NCI-H526 treated with DMSO at 0.1 percent for 48 hours (cell line): Measurements from ENCODE around the gene ACTL7B.
"Not testable (repeated sequence)": the region's sequence is repeated elsewhere in the genome, so short reads cannot be mapped to it uniquely, and the experiment has no call there.

Source experiments
- DNase-seq: peaks from one replicate; lab custom pipeline; 2025; lab: John Stamatoyannopoulos, UW

Gene ACTL7B

DNA sequence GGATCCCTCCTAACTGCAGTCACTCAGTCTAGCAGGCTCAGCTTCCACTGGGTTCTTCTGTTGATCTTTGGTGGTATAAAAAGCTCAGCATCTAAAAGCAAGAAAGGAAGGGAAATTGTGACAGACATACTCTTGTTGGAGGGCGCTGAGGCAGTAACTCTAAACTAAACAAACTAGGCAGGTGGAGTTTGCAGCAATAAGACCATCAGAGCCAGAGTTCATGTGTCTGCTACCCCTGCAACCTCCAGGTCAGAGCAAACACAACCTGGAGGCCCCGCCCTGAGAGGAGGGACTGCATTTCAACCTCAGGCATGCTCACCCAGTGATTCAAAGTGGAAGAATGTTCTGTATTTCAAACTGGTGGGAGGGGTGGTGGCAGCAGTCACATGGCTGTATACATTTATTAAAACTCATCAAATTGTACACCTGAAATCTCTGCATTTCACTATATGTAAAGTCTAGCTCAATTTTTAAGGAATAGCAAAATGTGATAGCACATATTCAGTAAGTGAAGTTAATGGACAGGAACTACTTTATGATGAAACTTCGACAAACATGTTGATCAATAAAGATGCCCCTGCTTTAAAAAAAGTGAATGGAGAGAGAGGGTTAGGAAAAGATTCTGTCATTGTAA lies 13.4 kb upstream of the ACTL7B start:
- no peak for DNase-seq

DNA sequence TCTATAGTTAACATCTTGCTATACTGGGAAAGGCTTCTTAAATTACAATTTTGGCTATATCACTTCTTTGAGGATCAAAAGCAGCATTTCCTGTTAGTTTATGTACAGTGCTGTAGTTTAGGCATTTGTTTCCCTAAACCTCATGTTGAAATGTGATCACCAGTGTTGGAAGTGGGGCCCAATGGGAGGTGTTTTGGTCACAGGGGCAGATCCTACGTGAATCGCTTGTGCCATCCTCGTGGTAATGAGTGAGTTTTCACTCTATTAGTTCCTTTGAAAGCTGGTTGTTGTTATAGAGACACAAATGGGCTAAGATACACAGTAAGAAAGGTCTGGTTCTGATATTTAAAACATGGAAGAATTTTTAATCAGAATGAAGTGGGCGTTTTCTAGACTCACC lies 12.0 kb upstream of the ACTL7B start:
- DNase-seq, result no peak

DNA sequence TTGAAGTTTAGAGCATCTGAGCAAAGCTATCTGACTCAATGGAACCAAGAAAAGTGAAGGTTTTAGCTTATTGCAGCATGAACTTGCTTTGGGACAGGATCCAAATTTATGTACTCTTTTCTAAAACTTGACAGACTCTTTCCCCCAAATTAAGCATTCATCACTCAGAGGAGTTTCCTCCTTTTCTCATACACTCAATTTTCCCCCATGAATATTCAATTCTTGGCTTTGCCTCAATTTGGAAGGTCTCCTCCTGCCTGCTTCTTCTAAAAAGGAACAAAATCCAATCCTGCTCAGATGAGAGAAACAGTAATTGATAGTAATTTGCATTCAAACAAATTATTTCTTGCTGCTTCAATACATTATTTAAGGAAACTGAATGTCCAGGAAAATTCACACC lies 11.3 kb upstream of the ACTL7B start:
- DNase-seq, result no peak

DNA sequence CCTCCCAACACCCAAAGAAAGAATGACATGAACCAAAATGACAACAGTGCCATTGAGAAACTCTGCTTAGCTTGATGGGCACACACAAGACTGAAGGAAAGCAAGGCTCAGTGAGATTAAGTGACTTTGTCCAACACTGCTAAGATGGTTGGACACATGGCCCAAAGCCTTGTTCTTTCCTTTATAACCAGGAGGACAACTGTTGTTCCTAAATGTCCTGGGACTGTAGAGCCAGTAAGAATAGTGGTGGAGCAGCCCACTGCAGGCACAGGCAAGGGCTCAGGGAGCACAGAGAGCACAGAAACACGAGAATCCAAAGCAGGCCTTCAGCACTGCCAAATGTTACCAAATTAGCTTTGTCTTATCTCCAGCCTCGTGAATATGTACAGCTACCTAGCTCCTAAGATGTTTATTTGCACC lies 10.2 kb upstream of the ACTL7B start:
- no peak for DNase-seq

DNA sequence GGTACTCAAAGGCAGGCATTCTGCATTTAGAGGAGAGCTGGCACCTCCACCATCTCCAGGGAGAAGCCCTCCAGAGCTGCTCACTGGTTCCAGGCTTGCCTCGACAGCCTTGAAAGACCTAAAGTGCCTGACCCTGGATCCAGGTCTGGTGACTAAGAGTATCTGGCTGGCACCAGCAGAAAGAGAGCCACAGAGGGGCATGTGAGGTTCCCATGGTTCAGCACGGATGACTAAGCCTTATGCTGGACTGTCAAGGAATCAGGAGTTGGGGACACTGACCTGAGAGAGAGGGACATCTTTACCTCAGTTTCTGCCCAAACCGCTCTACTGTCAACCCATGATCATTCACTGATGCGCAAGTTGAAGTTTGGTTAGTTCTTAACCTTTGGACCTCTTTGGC lies 9.3 kb upstream of the ACTL7B start:
- DNase-seq, result no peak

DNA sequence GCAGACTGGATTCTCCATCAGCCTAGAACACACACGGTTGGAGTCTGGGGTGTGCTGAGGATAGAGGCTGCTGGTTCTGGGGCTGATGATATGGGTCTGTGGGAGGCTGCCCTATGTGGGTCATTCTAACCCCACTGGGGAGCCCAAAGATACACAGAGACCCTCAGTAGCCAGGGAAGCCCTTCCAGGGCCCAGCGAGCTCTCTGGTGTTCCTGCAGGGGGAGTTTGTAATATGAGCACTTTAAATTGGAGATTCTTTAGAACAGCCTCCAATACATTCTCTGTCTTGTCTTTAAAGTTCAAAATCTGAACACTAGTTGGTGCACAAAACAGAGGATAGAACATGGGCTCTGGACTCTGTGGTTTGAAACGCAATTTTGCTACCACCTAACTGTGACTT lies 8.7 kb upstream of the ACTL7B start:
- no peak for DNase-seq

DNA sequence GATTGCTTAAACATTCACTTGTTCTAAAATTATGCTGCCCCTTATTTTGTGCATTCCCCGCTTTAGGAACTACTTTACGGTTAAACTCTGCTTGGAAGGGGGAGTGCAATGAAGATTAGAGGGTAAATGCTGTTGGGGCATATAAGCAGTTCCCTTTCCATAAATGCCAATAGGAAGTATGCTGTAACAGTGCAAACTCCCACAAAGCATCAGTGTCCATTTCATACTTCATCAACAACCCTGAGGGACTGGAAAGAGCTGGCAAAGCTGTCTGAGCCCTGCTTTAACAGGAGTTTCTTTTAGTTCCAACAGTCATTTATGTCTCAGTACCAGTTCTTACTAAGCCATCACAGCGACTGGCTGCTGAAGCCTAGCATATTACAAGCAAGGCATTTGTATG lies 8.1 kb upstream of the ACTL7B start:
- no peak for DNase-seq

DNA sequence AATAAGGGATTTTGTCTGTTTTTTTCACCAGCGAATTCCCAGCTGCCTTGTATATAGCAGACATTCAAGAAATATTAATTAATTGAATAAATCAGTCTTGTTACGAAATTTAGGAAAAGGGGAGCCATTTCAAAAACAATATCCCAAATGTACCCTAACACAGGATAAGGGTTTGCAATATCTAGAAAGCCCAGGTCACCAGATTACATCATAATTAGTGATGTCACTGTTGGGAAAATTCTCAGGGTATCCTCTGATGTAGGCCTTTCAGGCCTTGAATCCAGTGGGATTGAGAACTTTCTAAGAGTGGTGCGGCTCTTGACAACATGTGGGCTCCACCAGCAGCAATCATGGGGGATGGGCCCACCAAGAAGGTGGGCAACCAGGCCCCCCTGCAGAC lies 6.2 kb upstream of the ACTL7B start, which contains the start of gene ACTL7A:
Gene ACTL7A, plus strand, starts transcription at position 270 of the 400 bp plus-strand sequence. Its CDS starts 57 bp downstream, at position 327.
- DNase-seq, result no peak

DNA sequence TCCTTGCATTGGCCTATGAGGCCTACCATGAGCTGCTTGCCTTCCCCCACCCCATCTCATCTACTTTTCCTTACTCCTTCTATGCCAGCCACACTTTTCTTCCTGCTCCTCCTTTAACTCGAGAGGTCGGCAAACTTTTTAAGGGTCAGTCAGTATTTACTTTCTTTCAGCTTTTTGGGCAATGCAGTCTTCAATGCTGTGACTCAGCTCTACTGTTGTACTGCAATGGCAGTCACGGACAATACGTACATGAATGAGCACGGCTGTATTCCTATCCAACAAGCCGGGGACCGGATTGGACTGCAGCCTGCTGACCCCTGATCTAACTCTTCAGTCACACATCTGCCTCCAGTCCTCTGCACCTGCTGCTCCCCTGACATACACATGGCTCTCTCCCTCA lies 5.7 kb upstream of the ACTL7B start:
- DNase-seq, result no peak

DNA sequence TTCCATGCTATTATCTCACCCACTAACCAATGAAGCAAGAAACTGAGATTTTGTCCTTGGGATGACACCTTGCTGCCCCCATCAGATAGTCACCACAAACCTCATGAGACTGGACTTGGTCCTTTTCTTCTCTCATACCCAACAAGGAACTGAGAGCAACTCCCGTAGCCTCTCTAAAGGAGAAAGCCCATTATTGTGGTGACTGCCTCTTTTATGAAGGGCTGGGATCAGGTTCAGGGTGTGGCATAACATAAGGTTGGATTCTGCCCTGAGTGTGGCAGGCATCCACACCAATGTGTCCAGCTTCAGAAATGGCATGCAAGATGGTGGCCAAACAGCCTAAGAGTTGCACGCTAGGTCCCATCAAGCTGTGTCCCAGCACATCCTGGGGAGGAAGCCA lies 5.0 kb upstream of the ACTL7B start:
- DNase-seq, result no peak

DNA sequence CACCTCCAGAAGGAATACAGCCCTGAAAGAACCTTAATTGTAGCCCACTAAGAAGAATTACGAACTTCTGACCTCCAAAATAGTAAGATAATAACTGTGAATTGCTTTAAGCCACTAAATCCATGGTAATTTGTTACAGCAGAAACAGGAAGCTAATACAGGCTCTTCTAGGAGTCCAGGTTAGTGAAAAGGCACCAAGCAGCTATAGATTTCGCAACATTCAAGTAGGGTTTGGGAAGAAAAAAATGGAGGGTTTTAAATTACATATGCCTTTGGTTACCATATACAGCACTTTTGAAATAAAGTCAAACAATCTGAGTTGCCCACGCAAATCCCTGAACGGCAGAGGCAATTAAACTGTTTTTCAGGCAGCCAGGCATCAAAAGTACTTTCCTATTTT lies 4.6 kb upstream of the ACTL7B start:
- no peak for DNase-seq

DNA sequence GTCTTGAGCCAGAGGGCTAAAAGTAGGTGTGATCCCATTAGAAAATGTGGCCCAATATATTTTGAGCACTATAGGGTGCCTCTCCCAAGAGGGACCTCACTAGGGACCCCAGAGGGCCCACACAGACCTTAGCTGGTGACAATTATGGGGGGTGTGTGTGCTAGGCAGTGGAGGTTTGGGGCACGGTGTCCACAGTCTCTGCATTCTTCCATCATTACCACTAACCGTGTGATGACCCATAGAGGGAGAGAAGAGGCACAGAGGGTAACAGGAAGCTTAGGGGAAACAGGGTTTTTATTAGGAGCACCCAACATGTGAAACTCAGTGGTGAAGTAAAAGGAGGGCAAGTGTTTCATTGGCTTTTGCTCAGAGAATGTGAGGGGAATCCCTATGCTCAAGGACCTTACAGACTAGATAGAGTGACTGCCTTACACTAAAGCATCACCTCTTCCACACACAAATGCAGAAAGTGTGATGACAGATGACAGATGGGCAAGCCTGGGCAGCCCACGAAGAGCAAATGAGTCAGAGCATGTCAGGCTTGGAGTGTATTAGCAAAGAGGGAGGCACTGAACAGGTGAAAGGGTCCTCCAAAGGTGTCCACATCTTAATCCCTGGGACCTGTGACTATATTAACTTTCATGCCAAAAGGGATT lies 3.8 kb upstream of the ACTL7B start:
- no peak for DNase-seq

DNA sequence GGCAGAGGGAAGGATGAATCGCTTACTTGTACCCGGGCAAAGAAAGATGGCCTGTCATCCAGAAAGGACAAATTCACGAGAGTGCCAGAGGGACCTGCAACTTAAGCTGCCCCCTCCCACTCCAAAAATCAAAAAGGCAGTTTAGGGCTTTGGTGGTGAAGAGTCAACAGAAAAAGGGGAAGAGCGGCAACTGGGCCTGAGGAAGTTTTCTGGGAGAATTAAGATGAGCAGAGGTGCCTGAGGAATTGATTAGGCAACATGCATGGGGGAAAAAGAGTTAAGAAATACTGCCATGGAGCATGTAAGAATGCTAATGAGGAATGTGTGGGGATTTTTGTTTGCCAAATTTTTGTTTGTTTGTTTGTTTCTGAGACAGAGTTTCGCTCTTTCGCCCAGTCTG lies 1.8 kb upstream of the ACTL7B start:
- no peak for DNase-seq

DNA sequence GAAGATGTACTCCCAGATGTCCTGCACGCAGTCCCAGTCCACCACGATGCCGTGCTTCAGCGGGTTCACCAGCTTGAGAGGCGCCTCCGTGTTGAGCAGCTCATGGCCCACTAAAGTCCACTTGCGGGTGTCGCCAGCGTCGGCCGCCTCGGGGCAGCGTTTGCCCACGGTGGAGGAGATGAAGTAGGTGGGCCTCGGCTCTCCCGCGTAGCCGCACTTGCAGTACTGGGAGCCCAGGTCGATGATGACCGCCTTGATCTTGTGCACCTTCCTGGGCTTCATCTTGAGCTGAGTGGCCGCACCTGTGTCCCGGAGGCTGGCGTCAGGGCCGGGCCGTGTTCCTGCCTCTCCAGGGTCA lies 278 bp downstream of the ACTL7B start:
- DNase-seq, result no peak

DNA sequence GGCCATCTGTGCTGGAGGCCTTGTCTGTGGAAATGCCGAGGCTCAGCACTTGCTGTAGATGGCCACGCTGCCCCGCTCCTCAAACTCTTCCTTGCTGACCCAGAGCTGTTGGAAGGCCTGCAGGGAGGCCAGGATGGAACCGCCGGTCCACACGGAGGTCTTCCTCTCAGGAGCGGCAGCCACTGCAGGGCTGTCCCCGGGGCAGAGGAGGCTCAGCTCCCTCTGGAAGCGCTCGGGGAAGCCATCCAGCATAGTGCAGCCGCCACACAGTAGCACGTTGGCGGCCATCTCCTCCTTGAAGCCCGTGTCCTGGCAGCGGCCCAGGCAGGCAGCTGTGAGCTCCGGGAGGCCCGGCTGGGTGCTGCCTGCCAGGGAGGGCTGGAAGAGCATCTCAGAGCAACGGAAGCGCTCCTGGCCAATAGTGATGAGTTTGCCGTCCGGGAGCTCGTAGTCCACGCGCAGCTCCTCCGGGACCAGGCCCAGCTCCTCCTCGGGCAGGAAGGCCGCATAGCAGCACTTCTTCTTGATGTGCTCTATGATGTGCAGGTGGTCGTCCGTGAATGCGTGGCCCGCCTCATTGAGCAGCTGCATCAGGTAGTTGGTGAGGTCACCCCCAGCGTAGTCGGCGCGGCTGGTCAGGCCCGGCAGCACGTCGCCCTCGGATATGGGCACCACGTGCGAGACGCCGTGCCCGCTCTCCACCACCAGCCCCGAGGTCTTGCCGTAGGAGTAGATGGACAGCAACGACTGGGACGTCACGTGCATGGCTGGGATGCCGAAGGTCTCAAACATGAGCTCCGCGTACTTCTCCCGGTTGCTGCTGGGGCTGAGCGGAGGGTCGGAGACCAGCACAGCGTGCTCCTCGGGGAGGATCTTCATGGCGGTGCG lies 901 bp downstream of the ACTL7B start:
- no peak for DNase-seq

DNA sequence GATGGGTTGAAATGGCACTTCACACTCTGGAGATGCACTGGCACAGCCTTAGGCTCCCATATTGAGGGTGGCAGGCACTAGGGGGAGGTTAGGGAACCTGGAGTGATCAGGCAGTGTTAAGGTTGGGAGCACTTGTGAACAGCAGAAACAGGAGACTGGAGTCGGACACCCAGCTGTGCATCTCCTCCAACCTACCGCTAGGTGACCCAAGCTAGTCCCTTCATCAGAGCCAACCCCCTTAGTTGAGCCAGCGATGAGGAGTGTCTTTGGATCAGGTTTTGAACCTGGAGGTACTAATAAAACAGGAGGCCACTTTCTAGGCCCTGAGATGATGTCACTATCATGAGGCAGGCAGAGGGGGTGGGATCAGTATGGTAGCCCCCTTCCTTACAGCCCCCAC lies 1.7 kb downstream of the ACTL7B start:
- DNase-seq, result no peak

DNA sequence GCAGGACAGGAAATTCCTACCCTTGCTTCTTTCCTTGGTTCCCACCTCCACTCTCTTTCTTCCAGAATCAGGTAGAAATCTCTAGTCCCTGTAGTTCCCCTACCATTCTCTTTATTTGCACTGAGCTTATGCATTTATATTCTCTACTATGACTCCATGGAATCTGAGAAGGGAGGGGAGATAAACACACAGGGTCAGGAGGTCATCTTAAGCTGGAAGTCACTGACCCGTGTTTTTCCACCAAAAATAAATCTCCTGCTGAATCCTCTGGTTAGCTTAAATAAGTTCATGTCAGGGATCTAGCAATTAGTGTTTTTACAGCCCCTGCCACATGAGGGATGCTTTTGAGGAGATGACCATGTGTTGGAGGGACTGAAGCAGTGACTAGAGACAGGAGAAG lies 3.7 kb downstream of the ACTL7B start:
- no peak for DNase-seq

DNA sequence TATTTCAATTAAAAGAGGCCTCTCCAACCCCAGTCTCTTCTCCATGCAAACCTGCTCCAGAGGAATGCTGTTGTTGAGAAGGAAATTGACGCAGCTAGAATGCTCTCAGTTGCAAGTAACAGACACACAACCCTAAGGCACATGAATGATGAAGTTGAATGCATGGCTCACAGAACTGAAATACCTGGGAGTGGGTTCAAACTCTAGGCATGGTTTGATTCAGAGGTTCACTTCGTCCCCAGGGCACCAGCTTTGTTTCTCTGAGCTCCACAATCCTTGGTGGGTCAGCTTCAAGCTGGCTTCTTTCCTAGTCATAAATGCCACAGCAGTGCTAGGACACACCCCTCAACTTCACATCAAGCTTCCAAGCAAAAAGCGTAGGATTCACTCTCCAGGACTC lies 4.6 kb downstream of the ACTL7B start:
- DNase-seq, result no peak

DNA sequence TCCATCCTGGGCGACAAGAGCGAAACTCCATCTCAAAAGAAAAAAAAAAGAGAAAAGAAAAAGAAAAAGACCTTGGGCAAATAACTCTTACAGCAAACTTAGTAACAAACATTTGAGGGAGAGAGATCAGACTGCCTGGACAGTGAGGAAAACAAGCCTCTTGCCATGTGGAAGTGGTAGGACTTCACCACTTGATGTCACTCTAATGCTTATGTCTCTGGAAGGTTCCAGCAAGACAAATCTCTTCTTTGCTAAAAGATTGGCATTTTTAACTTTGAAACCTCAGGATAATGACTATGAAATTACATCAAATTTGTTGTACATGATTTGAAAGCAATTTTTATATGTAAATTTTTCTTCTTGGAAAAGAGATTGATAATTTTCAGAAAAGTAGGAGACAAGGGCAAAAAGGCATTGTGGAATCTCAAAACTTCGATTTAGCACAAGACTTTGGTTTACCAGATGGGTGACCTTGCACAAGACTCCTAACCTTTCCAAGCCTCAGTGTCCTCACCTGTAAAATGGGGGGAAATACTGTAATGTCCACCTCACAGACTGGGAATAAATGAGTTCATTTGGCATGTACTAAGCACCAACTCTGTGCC lies 5.4 kb downstream of the ACTL7B start:
- no peak for DNase-seq

DNA sequence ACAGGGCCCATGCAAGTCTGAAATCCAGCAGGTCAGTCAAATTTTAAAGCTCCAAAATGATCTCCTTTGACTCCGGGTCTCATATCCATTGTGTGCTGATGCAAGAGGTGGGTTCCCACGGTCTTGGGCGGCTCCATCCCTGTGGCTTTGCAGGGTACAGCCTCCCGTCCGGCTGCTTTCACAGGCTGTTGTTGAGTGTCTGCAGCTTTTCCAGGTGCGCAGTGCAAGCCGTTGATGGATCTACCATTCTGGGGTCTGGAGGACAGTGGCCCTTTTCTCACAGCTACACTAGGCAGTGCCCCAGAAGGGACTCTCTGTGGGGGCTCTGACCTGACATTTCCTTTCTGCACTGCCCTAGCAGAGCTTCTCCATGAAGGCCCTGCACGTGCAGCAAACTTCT lies 7.5 kb downstream of the ACTL7B start:
- not testable (repeated sequence) for DNase-seq

DNA sequence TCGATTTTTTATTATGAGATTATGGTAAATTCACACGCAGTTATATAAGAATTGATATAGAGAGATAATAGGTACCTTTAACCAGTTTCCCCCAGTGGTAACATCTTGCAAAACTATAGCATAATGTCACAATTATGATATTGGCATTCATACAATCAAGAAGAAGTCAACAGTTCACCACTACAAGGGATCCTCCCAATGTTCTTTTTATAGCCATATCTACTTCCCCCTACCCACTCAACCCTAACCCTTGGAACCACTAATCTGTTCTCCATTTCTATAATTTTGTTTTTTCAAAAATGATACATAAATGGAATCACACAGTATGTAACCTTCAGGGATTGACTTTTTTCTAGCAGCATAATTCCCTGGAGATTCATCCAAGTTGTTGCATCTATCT lies 9.8 kb downstream of the ACTL7B start:
- DNase-seq, result no peak

DNA sequence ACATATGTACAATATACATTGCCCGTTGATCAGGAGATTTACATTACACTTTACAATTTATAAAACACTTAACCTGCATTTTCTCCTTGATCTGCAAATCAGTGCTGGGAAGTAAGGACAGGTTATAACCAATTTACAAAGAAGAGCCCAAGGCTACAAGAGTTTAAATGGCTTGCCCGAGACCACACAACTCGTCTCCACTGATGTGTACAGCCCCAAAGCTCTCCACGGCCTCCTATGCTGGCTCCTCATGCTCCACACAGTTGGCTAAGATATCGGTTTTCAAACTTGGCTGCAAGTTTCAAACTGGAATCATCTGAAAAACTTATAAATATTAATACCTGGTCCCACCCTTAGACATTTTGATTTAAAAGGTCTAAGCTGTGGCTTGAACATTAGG lies 10.3 kb downstream of the ACTL7B start:
- DNase-seq, result no peak

DNA sequence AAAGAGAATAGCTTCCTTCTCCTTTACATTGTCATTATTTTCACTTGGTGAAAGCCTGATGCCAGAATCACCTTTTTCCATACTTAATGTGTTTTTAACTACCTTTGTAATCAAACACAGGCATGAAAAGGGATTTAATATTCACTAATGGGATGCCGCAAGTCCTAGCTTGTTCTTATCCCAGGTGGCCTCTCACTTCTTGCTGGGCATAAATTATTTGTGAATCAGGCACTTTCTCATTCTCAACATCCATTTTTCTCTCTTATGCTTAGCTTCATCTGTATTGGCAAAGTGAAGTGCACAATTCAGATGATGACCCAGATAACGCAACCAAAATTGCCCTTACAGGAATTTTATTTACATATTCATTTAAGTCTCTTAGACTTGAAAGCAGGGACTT lies 10.9 kb downstream of the ACTL7B start:
- DNase-seq, result no peak
